IPS DF 4.7 (cell line): Measurements from ENCODE around the gene IL11.
"Not testable (repeated sequence)": the region's sequence is repeated elsewhere in the genome, so short reads cannot be mapped to it uniquely, and the experiment has no call there.

Experiments used
- DNase-seq: peaks from one replicate; pipeline ENCODE4 v3.0.0-alpha.2; 2013; ENCODE audit warnings: low spot score; ENCODE audit errors: extremely low read depth

The IL11 gene

GRCh38 chr19:55328774-55329318, 41.4 kb downstream of the IL11 start:
- DNase-seq, result not testable (repeated sequence)

GRCh38 chr19:55325172-55325571, 45.1 kb downstream of the IL11 start, which contains the start of gene TMEM150B:
Gene TMEM150B (minus strand): TSS chr19:55325341. CDS start chr19:55321036, 4,305 bp downstream.
- no peak for DNase-seq

GRCh38 chr19:55324662-55325061, 45.6 kb downstream of the IL11 start:
- no peak for DNase-seq

GRCh38 chr19:55322204-55322885, 47.9 kb downstream of the IL11 start:
- no peak for DNase-seq

- DNase-seq, result no peak
These were observed 48.7 kb downstream of the IL11 start for GRCh38 chr19:55321466-55322137.

- DNase-seq, result no peak
These were observed 49.3 kb downstream of the IL11 start for GRCh38 chr19:55320844-55321419.

GRCh38 chr19:55319785-55320184, 50.5 kb downstream of the IL11 start:
- DNase-seq, result no peak

GRCh38 chr19:55316646-55317045, 53.6 kb downstream of the IL11 start:
- no peak for DNase-seq

GRCh38 chr19:55315956-55316525, 54.2 kb downstream of the IL11 start:
- DNase-seq, result no peak

GRCh38 chr19:55314396-55314795, 55.9 kb downstream of the IL11 start:
- no peak for DNase-seq
